OCI-LY7 (cell line): ENCODE measurements around the gene ULK4.

Experiments used
- EZH2phosphoT487 ChIP-seq: fragments of 200-600 bp; sonication (generic); IDR thresholded peaks from 2 replicates; pipeline ENCODE4 v1.6.1; 2018; ENCODE audit warnings: low read depth, borderline replicate concordance, mild to moderate bottlenecking, mixed run types, antibody characterized with exemption, low read length, moderate library complexity, mixed read lengths
- TF ChIP-seq, protein P1 (sequence below): fragments of 200-600 bp; sonication (generic); conservative IDR thresholded peaks from 2 replicates; pipeline ENCODE4 v1.5.1; 2014; ENCODE audit warnings: mild to moderate bottlenecking, antibody characterized with exemption, low read length, moderate library complexity, mixed read lengths

- TF ChIP-seq, protein P1, sequence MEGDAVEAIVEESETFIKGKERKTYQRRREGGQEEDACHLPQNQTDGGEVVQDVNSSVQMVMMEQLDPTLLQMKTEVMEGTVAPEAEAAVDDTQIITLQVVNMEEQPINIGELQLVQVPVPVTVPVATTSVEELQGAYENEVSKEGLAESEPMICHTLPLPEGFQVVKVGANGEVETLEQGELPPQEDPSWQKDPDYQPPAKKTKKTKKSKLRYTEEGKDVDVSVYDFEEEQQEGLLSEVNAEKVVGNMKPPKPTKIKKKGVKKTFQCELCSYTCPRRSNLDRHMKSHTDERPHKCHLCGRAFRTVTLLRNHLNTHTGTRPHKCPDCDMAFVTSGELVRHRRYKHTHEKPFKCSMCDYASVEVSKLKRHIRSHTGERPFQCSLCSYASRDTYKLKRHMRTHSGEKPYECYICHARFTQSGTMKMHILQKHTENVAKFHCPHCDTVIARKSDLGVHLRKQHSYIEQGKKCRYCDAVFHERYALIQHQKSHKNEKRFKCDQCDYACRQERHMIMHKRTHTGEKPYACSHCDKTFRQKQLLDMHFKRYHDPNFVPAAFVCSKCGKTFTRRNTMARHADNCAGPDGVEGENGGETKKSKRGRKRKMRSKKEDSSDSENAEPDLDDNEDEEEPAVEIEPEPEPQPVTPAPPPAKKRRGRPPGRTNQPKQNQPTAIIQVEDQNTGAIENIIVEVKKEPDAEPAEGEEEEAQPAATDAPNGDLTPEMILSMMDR, result no peak
- no peak for TF ChIP-seq EZH2phosphoT487
These were observed 671.2 kb downstream of the ULK4 start for GRCh38 chr3:41290736-41291135.
